ENCODE results near the gene SSBP2.
"Not testable (repeated sequence)": the region's sequence is repeated elsewhere in the genome, so short reads cannot be mapped to it uniquely, and the experiment has no call there.

Gene SSBP2

DNA sequence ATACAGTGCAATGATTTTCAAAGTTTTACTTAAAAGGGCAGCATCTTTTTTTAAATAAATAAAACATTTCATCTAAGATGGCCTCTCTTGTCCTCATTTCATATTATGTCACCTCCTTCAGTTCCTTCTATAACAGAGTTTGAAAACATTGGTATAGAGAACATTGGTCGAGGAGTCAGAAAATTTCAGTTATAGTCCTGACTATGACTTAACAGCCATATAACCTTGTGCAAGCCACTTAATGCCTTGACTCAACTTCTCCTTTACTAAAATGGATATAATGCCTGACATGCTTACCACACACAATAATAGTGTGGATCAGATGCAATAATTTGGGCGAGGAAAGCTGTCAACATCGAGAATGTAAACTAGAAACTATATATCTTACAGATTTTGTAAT, 22.6 kb downstream of the SSBP2 start:
- no peak for DNase-seq (ENCODE audit: low spot score)

DNA sequence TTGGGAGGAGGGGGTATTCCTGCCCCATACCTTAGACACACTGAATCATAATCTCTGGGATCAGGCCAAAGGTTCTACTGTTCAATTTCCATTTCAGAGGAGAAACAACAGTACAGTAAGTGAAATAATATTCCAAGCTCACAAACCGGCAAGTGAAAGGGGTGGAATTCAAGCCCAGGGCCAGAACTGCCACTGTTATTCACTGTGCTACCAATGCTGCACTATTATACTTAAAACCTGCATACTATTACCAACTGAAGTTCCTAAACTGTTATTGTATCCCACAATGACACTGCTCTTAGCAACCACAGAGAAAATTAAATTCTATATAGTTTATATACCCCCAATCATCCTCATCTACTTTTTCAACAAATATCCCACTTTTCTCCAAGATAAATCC, 24.6 kb downstream of the SSBP2 start:
- DNase-seq (ENCODE audit: low spot score) = no peak

- no peak for DNase-seq (ENCODE audit: low spot score)
These were observed 26.3 kb downstream of the SSBP2 start for GRCh38 chr5:81724571-81724970.

DNA sequence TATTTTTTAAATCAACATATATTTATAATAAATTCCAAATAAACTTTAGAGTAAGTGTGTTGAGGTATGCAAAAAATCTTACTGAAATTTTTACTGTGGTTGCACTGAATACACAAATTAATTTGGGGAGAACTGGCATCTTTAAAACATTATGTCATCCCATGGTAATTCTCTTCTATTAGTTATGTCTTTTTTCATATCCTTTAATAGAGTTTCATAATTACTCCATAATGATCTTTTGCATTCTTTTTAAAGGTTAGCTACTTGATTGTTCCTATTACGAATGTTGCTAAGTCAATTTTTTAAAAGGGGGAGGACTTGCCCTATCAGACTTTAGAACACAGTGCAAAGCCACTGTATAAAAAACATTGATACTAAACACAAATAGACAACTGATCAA, 26.8 kb downstream of the SSBP2 start:
- DNase-seq (ENCODE audit: low spot score) = no peak

DNA sequence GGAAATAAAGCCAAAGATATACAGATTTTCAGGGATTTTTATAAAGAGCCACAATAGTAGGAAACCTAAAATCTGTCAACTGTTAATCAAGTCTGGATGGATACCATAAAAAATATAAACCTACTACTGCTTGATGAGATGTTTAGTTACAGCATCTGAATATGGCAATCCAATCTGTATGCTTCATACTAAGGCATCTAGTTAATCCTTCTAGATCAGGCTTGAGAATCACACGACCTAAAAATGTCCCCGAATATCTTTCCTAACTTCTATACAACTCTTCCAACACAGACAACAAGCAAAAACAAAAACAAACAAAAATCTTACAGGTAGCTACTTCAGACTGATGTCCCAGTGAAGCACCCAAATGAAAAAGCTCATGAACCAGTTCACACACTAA, 29.8 kb downstream of the SSBP2 start:
- no peak for DNase-seq (ENCODE audit: low spot score)

DNA sequence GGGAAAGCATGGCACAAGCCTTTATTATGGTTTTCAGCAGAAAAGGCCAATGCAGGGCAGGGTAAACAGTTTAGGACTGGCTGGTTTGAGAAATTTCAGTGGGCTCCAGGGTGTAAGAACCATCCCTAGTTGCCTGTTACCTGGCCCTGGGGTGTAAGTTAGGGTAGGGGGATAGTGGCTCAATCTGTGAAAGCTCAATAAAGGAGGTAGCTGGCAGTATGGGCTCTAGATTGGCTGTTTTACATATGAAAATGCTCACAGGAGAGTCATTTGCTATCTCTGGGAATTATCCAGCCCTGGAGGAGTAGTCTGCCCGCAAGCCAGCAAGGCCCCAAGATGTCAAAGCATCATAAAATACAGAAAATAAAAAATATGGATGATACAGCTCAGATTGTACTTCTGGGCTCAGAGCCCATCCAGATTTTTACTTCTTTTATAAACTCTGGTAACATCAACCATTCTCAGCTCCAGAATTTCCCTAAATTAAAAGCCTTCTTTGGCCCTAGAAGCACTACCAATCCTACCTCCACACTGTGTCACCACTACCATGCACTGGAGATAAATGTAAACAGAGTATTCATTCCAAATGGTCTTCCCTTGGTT, 31.1 kb downstream of the SSBP2 start:
- DNase-seq (ENCODE audit: low spot score) = no peak

DNA sequence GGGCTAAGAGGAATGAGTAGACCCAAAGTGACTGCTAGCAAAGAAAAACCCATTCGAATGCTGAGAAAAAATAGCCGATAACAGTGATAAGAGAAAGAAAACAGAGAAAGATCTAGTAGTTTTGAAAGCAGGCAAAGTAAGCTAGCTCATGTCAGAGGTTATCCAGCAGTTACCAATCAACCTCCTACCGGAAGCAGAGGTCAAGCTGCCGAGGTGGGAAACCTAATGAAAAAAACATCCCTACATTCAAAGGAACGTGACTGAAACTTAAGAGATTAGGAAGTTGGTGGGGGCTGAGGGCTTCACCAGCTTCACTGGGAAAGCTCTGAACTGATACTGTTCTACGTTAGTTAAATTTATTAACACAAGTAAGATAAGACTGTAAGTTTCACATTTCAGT, 32.6 kb downstream of the SSBP2 start:
- no peak for DNase-seq (ENCODE audit: low spot score)

- no peak for DNase-seq (ENCODE audit: low spot score)
These were observed 33.0 kb downstream of the SSBP2 start for GRCh38 chr5:81717860-81718259.

GRCh38 chr5:81717226-81717625, 33.7 kb downstream of the SSBP2 start:
- DNase-seq (ENCODE audit: low spot score) = no peak

GRCh38 chr5:81714076-81714475, 36.8 kb downstream of the SSBP2 start:
- not testable (repeated sequence) for DNase-seq (ENCODE audit: low spot score)

- DNase-seq (ENCODE audit: low spot score) = no peak
These were observed 42.0 kb downstream of the SSBP2 start for GRCh38 chr5:81708889-81709288.

- DNase-seq (ENCODE audit: low spot score) = no peak
These were observed 47.1 kb downstream of the SSBP2 start for GRCh38 chr5:81703840-81704239.

DNA sequence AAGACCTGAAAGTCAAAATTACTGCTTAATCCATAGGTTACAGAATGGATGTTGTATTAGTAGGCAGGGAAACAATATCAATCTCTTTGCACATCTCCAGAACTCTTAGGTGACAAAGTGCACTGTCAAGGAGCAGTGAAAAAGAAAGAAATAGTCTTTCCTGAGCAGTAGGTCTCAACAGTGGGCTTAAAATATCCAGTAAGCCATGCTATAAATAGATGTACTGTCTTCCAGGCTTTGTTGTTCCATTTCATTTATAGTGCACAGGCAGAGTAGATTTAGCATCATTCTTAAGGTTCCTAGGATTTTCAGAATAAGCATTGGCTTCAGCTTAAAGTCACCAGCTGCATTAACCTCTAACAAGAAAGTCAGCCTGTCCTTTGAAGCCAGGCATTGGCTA, 50.7 kb downstream of the SSBP2 start:
- no peak for DNase-seq (ENCODE audit: low spot score)

DNA sequence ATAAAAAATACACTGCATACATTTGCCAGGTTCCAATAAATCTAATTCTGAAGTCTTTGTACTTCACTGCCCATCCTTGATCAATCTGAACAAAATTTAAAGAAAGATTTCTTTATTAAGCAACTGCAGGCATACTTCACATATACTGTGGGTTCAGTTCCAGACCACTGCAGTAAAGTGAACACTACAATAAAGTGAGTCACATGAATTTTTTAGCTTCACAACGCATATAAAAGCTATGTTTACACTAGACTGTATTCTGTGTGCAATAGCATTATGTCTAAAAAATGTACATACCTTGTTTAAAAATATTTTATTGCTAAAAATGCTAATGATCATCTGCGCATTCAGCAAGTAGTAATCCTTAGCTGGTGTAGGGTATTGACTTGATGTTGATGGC, 52.1 kb downstream of the SSBP2 start:
- no peak for DNase-seq (ENCODE audit: low spot score)

DNA sequence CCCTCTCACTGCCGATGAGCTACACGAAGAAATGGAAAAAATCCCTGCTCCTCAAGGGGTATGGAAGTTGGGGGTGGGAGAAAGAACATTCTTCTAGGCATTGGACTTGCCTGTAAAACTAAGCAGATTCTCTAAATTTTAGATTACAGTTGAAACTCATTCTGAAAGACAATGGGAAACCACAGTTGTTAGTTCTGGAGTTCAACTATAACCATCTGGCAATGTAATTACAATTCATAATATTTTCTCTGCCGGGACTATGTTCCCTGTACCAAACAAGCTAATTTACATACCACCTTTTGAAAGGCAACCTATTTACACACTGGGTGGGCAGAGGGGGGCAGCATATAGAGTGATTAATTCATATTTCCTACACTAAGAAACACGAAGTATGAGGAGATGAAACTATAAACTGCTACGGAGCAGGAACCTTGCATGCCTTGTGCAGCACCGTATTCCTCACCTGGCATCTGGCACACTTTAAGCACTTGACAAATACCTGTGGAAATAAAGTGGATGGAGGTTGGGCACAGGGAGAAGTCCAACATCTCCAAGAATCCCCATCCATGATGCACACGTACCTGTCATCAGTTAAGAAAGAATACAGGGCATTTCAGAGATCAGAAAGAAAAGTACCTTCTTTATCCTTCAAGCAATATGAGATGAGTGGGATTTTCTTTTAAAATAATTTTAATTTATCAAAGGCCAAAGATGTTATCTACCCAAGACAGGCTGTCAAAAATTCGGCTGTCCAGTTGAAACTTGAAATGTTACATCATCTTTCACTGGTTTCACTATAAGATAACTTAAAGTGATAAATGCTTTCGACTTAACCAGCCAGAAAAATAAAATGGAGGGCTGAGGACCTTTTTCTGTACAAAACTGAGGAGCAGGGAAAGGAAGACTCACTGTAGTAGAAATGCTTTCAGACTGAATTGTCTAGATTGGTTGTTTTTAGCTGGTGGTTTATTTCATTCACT, 54.2 kb downstream of the SSBP2 start:
- DNase-seq (ENCODE audit: low spot score) = no peak

DNA sequence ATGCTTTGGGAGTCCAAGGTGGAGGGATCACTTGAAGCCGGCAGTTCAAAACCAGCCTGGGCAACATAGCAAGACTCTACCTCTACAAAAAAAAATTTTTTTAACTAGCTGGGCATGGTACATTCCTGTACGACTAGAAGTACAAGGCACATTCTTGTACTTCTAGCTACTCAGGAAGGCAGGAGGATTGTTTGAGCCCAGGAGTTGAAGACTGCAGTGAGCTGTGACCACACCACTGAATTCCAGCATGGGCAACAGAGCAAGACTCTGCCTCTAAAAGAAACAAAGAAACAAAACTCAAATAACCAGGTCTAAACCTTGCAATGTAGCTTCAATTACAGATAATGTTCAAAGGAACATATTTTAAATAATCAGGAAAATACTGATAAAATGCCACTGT, 56.2 kb downstream of the SSBP2 start:
- no peak for DNase-seq (ENCODE audit: low spot score)

DNA sequence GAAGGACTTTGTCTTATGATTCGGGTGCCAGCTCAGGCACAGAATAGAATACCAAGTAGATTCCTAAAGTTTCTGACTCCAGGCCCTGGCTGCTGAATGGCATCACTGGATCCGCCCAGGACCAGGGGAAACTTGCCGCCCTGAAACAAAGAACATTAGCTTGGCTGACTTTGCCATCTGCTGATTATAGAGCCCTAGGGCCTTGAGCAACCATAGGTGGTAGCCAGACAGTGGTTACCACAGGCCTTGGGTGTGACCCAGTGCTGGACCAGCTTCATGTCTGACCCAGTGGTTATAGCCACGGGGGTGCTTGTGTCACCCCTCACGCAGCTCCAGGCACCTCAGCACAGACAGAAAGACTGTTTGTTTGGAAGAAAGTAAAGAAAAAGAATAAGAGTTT, 62.7 kb downstream of the SSBP2 start:
- no peak for DNase-seq (ENCODE audit: low spot score)

DNA sequence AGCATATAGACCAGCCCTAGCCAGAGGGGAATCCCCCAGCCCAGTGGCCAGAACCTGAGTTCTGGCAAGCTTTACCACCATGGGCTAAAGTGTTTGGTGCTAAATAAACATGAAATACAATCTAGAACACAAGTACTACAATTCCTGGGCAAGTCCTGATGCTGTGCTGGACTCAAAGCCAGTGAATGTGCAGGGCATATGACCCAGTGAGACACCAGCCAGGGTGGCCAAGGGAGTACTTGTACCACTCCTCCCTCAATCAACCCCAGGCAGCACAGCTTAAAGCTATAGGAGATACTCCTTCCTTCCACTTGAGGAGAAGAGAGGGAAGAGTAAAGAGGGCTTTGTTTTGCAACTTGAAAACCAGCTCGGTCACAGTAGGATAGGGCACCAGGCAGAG, 63.6 kb downstream of the SSBP2 start:
- no peak for DNase-seq (ENCODE audit: low spot score)

GRCh38 chr5:81685471-81685870, 65.4 kb downstream of the SSBP2 start:
- no peak for DNase-seq (ENCODE audit: low spot score)

- DNase-seq (ENCODE audit: low spot score) = no peak
These were observed 71.0 kb downstream of the SSBP2 start for GRCh38 chr5:81679885-81680284.

- DNase-seq (ENCODE audit: low spot score) = no peak
These were observed 75.5 kb downstream of the SSBP2 start for GRCh38 chr5:81675420-81675819.

GRCh38 chr5:81665795-81666194, 85.1 kb downstream of the SSBP2 start:
- no peak for DNase-seq (ENCODE audit: low spot score)

- DNase-seq (ENCODE audit: low spot score) = not testable (repeated sequence)
These were observed 90.3 kb downstream of the SSBP2 start for GRCh38 chr5:81660624-81661023.

- DNase-seq (ENCODE audit: low spot score) = no peak
These were observed 93.5 kb downstream of the SSBP2 start for GRCh38 chr5:81657386-81657785.

Data from CD4-positive, alpha-beta T cell treated with Interleukin-2 at 100 ng/mL for 4 hours (primary cell).